Epithelial cell of esophagus (primary cell): Measurements from ENCODE around the gene MFAP3.

ENCODE experiments used
- DNase-seq: peaks from one replicate; pipeline ENCODE4 v3.0.0; 2010; ENCODE audit warnings: low read depth
- H3K4me3 ChIP-seq: 2 replicates; pipeline ENCODE4 v1.5.1; 2011; ENCODE audit warnings: mild to moderate bottlenecking, low read length, control low read depth
- TF ChIP-seq, protein P1 (sequence below): IDR thresholded peaks from 2 replicates; pipeline ENCODE4 v1.5.1; 2011; ENCODE audit warnings: low read depth, mild to moderate bottlenecking, low read length, control low read depth, inconsistent platforms; ENCODE audit not compliant: insufficient read depth; ENCODE audit errors: missing control alignments

The MFAP3 gene

GRCh38 chr5:154076240-154076922 is 37.6 kb downstream of the MFAP3 start:
- DNase-seq: no peak
- TF ChIP-seq, protein P1, sequence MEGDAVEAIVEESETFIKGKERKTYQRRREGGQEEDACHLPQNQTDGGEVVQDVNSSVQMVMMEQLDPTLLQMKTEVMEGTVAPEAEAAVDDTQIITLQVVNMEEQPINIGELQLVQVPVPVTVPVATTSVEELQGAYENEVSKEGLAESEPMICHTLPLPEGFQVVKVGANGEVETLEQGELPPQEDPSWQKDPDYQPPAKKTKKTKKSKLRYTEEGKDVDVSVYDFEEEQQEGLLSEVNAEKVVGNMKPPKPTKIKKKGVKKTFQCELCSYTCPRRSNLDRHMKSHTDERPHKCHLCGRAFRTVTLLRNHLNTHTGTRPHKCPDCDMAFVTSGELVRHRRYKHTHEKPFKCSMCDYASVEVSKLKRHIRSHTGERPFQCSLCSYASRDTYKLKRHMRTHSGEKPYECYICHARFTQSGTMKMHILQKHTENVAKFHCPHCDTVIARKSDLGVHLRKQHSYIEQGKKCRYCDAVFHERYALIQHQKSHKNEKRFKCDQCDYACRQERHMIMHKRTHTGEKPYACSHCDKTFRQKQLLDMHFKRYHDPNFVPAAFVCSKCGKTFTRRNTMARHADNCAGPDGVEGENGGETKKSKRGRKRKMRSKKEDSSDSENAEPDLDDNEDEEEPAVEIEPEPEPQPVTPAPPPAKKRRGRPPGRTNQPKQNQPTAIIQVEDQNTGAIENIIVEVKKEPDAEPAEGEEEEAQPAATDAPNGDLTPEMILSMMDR: no peak
- no peak overlapping the region for H3K4me3 ChIP-seq

DNA sequence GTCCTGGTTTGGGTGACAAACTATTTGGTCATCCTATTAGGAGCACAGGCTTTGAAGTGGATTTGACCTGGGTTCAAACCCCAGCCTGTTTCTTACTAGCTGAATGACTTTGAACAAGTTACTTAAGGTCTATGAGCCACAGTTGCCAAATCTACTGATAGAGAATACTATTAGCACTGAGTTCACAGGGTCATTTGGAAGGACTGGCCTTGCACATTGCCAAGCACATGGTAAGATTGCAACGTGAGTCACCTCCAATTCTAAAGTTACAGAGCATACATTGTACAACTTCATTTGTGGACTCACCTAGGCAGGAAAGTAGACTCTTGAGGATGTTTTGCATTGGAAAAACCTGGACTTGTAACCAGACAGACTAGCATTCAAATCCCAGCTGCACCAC is 38.9 kb downstream of the MFAP3 start:
- TF ChIP-seq, protein P1: no peak
- no peak overlapping the region for H3K4me3 ChIP-seq
- DNase-seq: peak; percentile 54

DNA sequence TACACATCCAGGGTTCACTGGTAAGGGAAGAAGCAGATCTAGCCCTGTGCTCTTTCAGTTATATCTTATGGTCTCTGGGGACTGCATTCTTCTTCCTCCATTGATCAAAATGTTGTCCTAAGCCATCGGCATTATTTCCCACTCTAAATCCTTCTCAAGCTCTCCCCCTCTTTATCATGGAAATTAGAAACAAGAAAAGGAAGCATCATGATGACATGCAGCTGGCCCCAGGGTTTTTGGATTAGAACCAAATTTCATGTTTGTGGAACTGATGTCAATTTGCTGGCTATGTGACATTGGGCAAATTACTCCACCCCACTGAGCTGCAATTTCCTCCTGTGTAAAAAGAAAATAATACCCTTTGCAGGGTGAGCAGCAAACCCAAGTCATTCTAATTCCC is 39.5 kb downstream of the MFAP3 start:
- DNase-seq: peak; percentile 10
- TF ChIP-seq, protein P1: no peak
- H3K4me3 ChIP-seq: no peak overlapping the region

- TF ChIP-seq, protein P1: no peak
- no peak overlapping the region for H3K4me3 ChIP-seq
- no peak for DNase-seq
Observed at GRCh38 chr5:154081246-154081645, 42.5 kb downstream of the MFAP3 start.

DNA sequence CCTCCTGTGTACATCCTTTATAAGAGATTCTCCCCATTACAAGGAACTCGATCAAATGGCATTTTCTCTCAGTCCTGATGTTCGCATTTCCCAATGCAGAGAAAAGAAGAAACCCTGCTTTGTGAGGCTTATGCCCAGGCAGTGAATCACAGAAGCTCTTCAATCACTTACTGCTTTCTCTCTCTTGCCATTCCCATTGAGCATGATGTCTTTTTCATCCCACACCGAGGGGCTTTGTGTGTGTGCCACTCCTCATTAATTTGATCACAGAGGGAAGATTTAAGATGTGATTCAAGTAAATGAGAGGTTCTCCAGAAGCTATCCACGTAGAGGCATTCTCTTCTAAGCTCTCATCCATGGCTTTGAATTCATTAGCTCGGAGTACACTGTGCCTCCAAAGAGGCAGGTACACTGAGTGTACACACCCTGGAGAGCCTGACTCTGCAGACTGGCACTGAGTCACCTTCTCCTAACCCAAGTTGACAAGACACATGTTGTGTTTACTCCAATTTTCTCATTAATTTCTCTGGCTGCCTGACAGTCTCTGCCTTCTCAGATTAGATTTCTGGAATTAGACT is 45.4 kb downstream of the MFAP3 start:
- DNase-seq: peak; percentile 17
- TF ChIP-seq, protein P1: no peak
- no peak overlapping the region for H3K4me3 ChIP-seq

DNA sequence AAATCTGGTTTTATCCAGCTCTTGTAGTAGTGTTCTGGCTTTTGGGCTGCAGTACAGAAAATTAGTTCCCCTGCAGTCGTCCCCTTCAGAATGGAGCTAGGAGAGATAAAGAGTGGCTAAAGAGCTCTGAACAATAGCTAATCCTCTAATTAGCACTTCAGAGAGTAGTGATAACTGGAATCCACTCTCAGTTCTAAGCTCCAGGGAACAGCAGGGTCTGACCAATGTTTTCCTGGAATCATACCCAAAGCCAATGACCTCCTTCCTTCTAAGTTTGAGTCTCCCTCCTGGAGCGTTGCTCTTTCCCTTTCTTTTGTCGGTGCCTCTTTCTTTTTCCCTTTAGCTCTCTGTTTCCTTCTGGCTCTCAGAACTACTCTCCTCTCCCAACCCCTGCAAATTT is 47.4 kb downstream of the MFAP3 start:
- H3K4me3 ChIP-seq: no peak overlapping the region
- TF ChIP-seq, protein P1: no peak
- DNase-seq: no peak

GRCh38 chr5:154086641-154087040 is 47.9 kb downstream of the MFAP3 start:
- TF ChIP-seq, protein P1: no peak
- no peak overlapping the region for H3K4me3 ChIP-seq
- no peak for DNase-seq
